ENCODE measurements around the gene EHMT2.

EHMT2 gene

DNA sequence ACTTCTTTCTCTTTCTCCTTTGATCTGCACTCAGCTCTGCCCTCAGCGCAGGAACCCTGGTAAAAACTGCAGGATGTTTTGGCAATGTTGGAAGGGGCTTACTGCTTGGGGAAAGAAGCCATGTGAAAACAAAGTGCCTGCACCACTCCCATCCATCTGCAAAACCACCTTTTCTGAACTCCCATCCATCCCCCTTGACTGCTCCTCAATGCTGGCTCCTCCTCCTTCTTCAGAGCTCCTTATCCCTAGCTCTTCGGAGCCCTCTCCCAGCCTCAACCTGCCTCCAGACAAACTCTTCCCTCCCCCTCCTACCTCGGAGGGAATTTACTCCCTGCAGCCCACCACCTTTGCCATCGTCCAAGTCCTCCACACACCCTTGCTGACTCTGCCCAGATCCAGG lies 8.6 kb upstream of the EHMT2 start:
- no peak overlapping the region for H3K4me3 ChIP-seq (ENCODE audit: low read length)
- TF ChIP-seq, protein P1, sequence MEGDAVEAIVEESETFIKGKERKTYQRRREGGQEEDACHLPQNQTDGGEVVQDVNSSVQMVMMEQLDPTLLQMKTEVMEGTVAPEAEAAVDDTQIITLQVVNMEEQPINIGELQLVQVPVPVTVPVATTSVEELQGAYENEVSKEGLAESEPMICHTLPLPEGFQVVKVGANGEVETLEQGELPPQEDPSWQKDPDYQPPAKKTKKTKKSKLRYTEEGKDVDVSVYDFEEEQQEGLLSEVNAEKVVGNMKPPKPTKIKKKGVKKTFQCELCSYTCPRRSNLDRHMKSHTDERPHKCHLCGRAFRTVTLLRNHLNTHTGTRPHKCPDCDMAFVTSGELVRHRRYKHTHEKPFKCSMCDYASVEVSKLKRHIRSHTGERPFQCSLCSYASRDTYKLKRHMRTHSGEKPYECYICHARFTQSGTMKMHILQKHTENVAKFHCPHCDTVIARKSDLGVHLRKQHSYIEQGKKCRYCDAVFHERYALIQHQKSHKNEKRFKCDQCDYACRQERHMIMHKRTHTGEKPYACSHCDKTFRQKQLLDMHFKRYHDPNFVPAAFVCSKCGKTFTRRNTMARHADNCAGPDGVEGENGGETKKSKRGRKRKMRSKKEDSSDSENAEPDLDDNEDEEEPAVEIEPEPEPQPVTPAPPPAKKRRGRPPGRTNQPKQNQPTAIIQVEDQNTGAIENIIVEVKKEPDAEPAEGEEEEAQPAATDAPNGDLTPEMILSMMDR (conservative IDR thresholded peaks at IDR 0.05; ENCODE audit: low read length), result no peak
- DNase-seq (ENCODE audit: low read depth), result no peak

- TF ChIP-seq, protein P1 (conservative IDR thresholded peaks at IDR 0.05; ENCODE audit: low read length), result no peak
- H3K4me3 ChIP-seq (ENCODE audit: low read length), result no peak overlapping the region
- DNase-seq (ENCODE audit: low read depth), result no peak
These were observed 7.5 kb upstream of the EHMT2 start for GRCh38 chr6:31905041-31905440.

- TF ChIP-seq, protein P1 (conservative IDR thresholded peaks at IDR 0.05; ENCODE audit: low read length), result no peak
- no peak overlapping the region for H3K4me3 ChIP-seq (ENCODE audit: low read length)
- no peak for DNase-seq (ENCODE audit: low read depth)
These were observed 6.5 kb upstream of the EHMT2 start for GRCh38 chr6:31903957-31904356.

DNA sequence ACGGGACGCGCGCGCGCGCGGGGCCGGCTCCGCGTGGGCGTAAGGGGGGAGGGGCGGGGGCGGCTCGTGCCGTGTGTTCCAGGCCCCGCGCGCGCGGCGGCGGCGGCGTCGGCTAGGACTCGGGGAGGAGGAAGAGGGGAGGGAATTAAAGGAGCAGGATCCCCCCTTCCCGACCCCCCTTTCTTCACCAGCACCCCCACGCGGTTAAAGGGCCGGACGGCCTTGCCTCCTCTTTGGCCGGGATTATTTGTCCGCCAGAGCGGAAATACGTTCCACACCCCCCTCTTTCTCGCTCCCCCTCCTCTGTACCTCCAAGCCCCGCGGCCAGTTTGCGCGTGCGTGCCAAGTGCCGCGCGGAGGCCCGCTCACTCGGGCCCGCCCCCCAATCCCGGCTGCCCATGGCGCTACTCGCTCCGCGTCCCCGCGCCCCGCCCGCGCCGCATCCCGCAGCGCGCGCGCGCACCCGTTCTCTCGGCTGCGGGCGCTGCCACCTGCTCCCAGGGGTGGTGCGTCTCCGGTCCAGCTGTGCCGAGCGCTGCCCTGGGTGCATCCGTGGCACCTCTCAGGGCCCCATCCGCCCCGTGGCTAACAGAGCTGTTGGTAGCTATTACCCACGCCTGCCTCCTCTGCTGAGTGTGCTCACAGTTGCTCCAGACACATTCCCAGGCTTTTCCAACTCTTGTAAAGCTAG lies 4.6 kb upstream of the EHMT2 start, which contains the start of gene ZBTB12:
Gene ZBTB12 (minus strand): TSS at position 134 of the 691 bp plus-strand sequence. CDS start 781 bp downstream, outside the sequence.
- DNase-seq (ENCODE audit: low read depth), result peak; percentile 94
- H3K4me3 ChIP-seq (ENCODE audit: low read length), result peak within 1 kb of the TSS; percentile 69
- TF ChIP-seq, protein P1 (conservative IDR thresholded peaks at IDR 0.05; ENCODE audit: low read length), result 0 out of 2 replicates have a peak, but pooled peaks have one; percentile 2

GRCh38 chr6:31901415-31901952 lies 4.0 kb upstream of the EHMT2 start:
- TF ChIP-seq, protein P1 (conservative IDR thresholded peaks at IDR 0.05; ENCODE audit: low read length), result no peak
- peak overlapping the region; percentile 69 for H3K4me3 ChIP-seq (ENCODE audit: low read length)
- peak; percentile 45 for DNase-seq (ENCODE audit: low read depth)

GRCh38 chr6:31900917-31901414 lies 3.5 kb upstream of the EHMT2 start:
- peak overlapping the region; percentile 69 for H3K4me3 ChIP-seq (ENCODE audit: low read length)
- DNase-seq (ENCODE audit: low read depth), result no peak
- TF ChIP-seq, protein P1 (conservative IDR thresholded peaks at IDR 0.05; ENCODE audit: low read length), result no peak

Data from AG10803 (cell line).